T follicular helper cell (primary cell): ENCODE measurements around the gene HLTF.

Experiments used
- DNase-seq: peaks from one replicate; pipeline ENCODE4 v3.0.0-alpha.2; 2020; ENCODE audit warnings: low read depth

The HLTF gene

DNA sequence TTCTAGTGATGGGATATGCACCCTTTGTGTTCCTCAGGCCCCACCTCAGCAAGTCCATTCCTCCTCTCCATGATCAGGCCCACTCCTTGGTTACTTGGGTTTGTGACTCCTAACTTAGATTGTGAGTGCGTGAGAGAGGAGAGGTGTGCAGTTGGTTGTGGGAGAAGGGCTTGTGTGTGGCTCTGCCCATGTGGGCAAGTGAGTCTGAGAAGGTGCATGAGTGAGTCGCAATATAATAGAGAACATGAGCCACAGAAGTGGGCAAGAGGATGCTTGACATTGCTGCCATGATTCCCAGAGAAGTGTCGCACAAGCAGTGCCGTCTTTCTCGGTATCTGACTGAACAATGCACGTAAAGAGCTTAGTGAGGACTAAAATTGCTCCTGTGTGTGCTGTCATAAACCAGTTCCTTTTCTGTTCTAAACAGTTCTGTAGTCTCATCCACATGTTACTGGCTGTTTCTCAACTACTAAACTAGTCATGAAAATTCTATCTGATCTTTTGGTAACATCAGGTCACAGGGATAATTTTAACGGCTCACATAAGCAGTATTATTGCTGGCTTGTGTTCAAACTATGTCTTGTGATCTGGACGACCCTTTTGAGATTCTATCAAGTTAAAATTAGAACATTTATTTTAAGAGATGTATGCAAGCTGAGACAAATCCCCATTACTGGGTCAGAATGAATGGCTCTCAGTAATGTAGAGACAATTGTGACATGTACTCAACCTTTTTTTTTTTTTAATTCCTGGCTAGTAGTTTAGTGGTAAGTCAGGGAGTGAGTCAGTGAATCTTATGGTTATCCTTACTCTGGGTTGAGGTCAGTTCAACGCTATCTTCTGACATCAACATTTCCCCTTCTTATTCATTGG, 69.4 kb downstream of the HLTF start:
- DNase-seq, result no peak

DNA sequence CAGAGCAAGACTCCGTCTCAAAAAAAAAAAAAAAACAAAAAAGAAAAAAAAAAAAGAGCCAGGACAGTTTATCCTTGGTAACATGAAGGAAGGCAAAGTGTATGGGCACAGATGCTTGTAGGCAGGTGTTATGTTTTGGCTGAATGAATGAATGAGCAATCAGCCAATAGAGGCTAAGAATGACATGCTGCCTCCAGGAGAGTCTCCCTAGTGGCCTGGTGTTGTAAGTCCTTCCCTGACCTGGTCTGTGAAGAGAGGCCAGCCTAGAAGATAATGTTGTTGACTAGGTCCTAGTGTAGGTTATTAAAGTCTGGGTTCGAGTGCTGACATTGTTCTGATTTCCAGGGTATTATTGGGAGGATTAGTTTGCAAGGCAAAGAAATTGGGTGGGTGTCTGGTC, 70.1 kb downstream of the HLTF start:
- no peak for DNase-seq

DNA sequence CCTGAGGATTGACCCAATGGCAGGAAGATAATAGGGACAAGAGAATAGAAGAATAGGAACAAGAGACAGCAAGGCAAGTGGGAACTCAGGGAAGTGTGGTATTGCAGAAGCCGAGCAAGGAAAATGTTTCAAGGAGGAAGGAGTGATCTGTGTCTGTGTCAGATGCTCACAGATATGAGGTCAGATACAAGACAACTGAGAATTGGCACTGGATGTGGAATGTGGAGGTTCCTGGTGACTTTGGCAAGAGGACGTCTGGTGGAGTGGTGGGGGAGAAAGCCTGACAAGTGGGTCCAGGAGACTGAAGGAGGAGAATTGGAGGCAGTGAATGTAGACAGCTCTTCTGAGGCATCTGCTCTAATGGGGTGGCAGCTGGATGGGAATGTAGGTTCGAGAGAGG, 70.9 kb downstream of the HLTF start:
- no peak for DNase-seq

DNA sequence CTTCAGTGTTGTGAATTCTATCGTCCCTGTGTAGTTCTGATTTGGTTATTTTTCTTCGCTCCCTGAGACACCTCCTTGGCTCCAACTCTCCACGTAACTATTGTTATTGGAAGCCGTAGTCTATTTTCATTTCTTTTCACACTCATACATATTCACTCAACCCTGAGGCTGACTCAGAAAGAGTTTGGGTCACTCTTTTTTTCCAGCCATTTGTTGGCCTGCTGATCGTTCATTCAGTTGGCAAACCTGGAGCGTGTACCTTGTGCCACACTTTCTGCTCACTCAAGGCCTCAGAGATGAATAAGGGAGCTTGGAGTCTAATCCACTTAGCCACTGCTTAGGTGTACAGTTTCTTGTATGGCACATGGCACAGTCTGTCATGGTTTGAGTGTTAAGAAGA, 72.6 kb downstream of the HLTF start:
- DNase-seq, result no peak

DNA sequence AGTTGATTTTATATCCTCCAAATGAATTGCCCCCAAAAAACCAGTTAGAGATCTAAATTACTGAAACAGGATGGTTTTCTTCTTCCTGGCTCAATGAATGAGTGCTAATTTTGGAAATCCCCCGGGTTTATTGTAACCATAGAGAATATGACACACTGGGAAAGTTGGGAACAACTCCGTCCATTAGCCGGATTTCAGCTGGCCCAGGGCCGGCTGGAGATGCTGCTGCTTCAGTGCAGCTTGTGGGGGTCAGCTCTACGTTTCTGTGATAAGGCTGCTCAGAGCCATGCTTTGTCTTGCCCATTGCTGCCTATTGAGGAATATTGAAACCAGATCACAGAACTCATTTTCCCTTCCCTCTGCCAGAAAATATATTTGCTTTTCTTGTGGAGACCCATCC, 74.7 kb downstream of the HLTF start:
- no peak for DNase-seq

DNA sequence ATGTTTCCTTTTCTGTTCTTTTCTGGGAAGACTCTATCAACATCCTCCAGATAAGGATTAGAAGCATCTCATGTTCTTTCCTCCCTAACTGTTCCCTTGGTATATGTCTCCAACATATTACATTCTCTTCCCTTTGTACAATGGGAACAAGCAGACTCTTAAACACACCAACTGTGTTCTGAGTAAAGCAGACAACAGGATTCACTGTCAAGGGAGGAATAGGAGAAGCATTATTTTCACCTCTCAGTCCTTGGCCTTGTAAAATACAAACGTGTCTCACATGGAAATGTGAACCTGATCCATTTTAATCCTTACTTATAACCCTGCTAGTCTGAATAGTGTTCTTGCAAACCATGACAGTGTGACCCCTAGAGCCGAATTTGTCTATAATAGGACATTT, 75.4 kb downstream of the HLTF start:
- DNase-seq, result no peak

DNA sequence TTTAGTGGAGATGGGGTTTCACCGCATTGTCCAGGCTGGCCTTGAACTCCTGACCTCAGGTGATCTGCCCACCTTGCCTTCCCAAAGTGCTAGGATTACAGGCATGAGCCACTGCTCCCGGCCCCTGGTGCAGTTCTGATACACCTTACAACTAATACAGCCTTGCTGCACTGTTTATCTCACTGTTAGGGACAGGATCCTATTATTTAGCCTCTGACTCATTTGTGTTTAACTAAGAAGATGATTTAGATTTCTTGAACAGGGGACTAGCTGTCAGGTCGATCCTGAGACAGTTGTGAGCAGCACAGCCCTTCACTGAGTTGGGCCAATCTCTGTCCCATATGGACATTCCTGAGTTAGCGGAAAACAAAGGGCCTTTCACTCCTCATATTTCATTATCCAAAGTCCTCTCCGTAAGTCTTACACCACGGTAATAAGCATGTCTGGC, 75.8 kb downstream of the HLTF start:
- DNase-seq, result no peak

DNA sequence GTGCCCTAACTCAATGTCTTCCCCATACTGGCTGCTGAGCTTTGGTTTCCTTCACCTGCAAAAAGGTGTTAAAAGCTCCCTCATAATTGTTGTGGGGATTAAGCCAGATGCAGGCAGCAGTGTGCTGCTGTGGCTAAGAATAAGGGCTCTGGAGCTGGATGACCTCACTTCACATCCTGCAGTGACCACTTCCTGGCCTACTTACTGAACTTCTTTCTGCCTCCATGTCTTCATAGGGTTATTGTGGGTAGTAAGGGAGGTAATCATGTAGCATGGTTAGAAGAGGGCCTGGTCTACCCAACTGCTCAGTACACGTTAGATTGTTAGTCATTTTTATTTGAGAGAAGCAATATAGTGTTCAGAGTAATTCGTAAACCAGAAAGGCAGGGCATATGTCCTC, 76.6 kb downstream of the HLTF start:
- no peak for DNase-seq

DNA sequence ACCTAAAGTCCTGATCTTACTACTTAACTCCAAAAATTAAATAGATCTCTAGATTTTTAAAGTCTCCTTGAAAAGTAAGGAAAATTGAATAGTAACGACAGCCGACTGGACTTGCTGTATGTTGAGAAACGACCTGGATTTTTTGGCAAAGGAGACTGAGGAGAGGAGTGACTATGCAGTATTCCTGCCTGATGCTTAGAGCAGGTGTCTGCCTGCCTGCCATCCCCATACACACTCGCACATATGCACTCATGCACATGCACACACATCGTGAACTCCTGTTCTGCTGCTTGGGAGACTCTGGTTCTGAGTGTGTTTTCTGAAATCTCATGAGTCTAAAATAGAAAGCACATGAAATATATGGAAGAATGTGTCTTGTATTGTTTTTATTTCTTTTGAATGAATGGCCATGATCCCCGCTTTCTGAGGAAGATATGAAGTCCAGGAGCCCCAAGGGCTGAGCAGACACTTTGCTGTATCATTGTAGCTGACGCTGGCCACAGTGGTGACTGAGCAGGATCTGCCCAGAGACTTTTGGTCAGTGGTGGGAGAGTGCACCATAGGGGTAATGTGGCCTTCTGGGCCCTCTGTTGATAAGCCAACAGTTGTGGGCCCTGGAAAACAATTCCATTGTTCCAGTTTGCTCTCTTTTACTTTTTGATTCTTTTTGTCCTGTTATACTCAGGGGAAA, 78.6 kb downstream of the HLTF start:
- DNase-seq, result no peak

DNA sequence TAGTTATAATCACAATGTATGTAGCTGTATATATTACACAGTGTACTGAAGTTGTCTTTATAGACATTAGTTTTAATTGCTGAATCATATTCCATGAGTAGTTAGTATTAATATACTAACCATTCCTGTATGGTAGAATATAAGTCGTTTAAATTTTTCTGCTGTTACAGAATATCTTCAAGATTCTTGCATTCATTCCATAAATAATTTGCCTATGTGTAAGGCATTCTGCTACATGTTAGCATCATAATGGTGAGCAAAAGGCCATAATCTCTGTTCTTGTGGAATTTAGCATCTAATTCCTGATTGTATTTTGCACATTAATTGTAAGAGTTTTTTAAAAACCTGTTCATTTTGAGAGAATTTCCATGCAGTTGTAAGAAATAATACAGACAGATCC, 80.9 kb downstream of the HLTF start:
- no peak for DNase-seq

DNA sequence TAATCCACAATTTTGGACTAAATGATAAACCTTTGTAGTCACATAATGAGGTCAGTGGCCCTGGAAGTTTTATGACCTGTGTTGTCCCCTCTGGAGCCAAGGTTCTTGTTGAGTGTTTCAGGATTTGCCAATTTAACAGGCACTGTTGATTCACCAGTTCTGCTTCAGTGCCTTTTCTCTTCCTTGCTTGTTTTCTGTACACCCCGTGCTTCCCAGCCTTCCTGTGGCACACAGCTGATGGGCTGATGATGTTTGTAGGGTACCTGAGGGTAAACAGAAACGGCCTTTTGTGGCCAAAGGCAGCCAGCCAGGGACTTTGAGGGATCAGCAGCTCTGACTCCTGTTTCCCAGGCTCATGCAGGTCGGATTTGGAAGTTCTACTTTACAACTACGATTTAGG, 81.7 kb downstream of the HLTF start:
- DNase-seq, result no peak

DNA sequence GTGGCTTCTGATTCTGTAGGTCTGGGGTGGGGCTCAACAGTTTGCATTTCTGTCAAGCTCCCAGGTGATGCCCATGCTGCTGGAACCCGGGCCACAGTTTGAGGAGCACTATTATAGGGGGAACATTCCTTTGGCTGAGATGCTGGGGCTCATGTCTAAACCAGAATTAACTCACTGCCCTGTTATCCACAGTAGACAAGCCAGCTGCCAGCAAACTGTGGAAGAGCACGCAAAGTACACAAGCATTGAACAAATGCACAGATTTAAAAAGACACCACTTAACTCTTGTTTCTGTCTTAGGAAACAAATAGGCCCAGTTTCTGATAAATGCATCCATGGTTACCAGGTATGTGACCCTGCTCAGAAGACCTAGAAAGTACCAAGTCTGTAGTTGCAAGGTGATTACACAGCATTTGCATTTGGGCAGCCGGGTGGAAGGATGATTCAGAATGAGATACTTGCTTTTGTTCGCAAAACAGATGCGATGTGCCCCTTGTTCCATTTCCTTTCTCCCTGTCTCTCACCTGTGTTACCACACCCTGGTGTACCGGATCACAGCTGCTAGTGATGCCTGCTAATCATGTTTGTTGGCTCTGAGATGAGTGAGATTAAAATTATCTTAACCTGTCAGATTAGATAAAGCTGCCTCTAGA, 82.6 kb downstream of the HLTF start:
- no peak for DNase-seq

DNA sequence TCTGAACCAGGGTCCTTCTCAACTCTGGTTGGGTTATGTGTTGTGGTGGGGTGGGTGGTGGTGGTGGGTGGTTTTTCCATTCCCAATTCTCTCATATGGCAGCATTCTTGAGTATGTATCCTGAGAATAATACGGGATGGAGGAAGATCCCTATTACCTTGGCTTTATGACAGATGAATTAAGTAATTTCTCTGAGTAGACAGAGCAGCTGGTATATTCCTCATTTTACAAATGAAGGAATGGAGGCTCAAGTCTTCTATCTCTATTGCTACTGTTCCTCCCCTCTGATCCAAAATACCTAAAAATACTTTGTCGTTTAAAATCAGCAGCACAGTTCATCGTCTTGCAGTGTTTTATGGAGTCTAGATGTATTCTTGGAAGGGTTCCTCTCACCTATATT, 84.6 kb downstream of the HLTF start:
- no peak for DNase-seq

DNA sequence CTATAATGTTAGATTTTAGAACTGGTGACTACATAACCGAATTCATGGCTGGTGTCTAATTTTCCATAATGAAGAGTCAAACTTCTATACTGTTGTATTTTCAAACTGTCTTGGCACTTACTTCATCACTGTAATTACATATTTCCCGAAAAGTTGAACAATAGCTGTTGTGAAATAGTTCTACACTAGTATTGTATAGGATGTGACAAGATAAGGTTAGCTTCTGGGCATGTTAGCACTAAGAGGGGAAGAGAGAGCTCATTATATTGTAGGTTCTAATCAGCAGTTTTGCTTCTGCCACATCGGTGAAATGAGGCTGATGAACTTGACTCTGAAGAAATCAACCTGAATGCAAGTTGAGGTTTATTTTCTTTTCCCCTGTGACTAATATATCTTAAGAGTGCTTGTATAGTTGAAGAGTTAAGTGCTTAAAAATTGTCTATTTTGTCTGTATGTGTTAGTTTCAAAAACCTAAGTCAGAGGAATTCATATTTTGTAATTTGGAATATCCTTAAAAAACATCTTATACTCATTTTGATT, 86.1 kb downstream of the HLTF start:
- DNase-seq, result no peak

DNA sequence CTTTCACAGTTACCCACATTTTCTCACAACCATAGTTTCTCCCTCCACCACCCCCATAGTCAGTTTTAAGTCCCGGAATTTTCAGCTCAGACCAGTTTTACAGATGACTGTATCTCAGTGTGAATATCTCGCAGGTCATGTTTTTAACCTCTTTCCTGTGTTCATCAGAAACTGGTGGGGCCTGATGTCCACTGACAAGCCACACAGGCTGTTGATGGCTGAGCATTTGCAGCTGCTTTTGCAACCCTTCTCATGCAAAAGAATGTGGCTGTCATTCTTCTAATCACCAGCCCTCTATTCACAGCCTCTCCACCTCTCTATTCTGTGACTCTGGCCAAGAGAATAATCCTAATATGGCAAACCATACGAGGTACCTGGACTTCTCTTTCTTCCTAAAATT, 86.5 kb downstream of the HLTF start:
- DNase-seq, result no peak

DNA sequence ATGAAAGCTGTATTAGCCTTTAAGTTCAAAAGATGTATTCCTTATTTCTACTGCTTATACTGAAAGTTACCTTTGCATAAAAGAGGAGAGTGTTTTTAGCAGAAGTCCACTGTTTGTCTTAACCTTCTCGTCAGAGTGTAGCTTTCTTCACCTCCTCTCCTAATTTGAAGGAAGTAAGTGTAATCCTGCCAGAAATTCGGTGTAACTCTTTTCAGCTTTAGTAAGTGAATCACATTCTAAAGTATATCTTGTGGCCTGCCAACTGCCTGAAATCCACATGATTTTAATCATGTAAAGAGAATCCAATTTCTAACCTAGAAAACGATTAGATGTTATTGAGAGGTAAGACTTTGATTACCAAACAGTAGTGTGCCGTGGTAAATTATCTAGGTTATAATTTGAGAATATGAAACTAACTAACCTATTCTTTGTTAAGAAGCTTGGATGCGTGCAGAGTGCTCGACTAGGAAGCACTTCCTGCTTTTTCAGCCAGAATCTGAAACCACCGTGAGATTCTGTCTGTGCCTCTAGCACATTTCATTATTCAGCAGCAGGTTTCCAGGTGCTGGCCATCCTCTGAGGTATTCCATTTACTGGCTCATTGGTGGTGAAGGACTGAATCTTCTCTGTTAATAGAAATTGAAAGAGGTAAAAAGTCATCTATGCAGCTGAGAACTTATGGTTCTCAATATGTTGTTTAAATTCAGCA, 87.5 kb downstream of the HLTF start:
- no peak for DNase-seq

DNA sequence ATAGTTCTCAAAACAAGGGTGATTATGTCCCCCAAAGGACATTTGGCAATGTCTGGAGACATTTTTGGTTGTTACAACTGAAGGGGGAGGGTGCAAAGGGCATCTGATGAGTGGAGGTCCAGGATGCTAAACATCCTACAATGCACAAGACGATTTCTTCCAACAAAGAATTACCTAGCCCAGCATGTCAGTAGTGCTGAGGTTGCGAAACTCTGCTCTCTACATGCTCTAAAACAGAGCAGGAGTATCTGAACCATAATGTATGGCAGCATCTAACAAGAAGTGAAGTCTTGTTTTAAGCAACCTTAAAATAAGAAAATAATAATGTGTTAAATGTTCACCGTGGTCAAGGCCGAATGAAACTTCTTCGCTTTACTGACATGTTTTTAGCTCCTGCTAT, 88.0 kb downstream of the HLTF start:
- DNase-seq, result no peak

DNA sequence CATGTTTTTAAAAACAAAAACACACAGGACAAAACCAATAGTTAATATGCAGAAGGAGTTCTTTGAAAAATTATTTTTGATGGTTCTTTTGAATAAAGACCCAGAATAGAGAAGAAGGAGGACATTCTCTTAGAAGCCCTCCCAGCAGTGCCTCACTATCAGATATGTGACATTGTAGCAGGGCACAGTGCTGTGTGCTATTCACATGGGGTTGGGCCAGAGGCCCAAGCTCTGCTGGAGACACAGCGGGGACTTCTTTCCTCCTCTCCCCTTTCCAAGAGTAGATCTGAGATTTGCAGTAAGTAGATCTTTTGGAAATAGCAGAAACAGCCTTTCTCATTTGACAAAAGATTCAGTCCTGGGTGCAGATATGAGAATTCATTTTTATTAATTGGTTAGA, 88.7 kb downstream of the HLTF start:
- no peak for DNase-seq

DNA sequence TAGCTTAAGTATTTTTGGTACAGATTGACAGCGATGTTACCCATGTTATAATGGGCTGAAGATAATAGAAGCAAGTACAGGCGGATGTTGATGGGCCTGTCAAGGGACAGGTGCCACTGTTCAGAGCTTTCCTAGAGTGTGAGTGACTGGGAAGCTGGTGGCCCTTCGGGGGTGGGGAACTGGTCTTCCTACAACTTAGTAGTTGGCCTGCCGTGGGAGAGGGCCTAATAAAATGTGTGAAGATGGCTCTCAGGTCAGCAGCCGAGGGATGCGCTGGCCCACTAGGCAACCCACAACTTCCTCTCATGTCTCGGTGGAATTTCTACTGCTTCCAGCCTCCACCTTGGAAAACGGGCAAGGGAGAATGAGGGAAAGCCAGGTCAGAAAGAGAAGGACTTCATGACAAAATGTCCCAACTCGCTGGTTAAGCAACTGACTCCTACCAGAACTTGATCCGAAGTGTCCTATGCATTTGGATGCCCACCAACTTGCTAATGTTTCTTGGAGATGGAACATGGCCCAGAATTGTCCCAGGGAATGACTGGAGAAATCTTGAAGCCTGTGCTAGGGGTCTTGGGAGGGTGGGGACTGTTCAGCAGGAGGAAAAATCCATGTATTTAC, 93.6 kb downstream of the HLTF start:
- DNase-seq, result no peak

DNA sequence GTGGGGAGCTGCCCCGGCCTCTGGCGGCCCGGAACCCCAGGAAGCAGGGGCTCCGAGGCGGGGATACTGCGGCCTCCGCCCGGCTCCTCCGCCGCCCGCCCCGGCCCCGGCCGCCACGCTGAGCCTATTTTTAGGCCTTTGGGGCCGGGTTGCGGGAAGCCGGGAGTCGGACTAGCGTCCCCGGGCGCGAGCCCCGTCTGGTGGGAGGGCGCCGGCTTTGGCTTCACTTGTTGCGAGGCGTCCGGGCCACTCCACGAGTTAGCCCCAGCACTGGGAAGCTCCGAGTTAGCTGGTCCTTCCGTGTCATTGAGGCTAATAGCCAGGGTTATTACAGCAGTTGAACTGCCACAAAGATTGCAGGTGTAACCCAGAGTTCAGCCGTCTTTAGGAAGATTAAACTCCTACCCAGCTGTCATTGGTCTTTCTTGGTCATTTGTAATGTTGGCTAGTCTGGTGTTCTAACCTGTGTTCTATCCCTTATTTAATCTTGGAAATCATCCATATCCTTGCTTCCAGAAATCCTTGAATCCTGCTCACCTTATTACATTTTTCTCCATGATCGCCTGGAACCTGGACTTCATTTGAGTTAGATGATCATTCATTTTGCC, 94.2 kb downstream of the HLTF start:
- peak; percentile 6 for DNase-seq
